ENCODE results near the gene MOSPD3.

DNA sequence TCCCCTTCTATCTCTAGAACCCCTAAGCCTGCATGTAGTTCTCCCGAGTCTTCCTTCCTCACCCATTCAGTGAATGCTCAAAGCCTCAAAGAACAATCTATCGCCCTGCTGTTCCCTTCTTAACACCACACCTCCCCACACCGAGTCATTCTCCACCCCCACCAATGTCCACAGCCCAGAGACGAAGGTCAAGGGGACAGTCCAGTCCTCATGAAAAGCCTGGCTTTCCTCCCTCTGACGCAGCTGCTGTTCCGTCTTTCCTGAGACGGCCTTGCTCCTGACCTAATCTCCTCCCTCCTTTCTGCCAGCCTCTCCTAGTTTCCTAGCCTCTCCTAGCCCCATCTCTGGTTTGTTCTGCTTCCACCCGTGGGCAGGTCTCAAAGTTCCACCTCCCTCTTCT, 9.2 kb downstream of the MOSPD3 start:
- TF ChIP-seq POLR2AphosphoS5 (IDR thresholded peaks at IDR 0.05; ENCODE audit: low read depth, low read length) (no peak), TAF1 (IDR thresholded peaks at IDR 0.05; ENCODE audit: low read depth, low read length) (no peak), POLR2A (IDR thresholded peaks at IDR 0.05; ENCODE audit: low read depth, low read length) (no peak)
